HG02981 (cell line): ENCODE results near the gene HTT-AS.

Experiments
- ATAC-seq: cut with Tn5 transposase; IDR thresholded peaks from one replicate; pipeline ENCODE4 v1.9.1; 2021; ENCODE audit warnings: mild to moderate bottlenecking, moderate library complexity; ENCODE audit not compliant: unreplicated experiment

HTT-AS gene

GRCh38 chr4:3091464-3091863 lies 17.1 kb upstream of the HTT-AS start:
- no peak for ATAC-seq

- ATAC-seq, result no peak
These were observed 12.9 kb upstream of the HTT-AS start for GRCh38 chr4:3087115-3087797.

- no peak for ATAC-seq
These were observed 11.8 kb upstream of the HTT-AS start for GRCh38 chr4:3085948-3086670.

GRCh38 chr4:3083732-3084131 lies 9.4 kb upstream of the HTT-AS start:
- ATAC-seq, result no peak

- no peak for ATAC-seq
These were observed 8.7 kb upstream of the HTT-AS start for GRCh38 chr4:3082925-3083515.

GRCh38 chr4:3079694-3080123 lies 5.4 kb upstream of the HTT-AS start:
- peak; percentile 37 for ATAC-seq

GRCh38 chr4:3077796-3078195 lies 3.5 kb upstream of the HTT-AS start:
- ATAC-seq, result no peak

GRCh38 chr4:3075652-3075981 lies 1.3 kb upstream of the HTT-AS start:
- no peak for ATAC-seq

- peak; percentile 1 for ATAC-seq
These were observed 711 bp upstream of the HTT-AS start for GRCh38 chr4:3074846-3075651.

- peak; percentile 26 for ATAC-seq
These were observed 920 bp downstream of the HTT-AS start for GRCh38 chr4:3073158-3074077.

GRCh38 chr4:3071811-3072210 lies 2.5 kb downstream of the HTT-AS start:
- ATAC-seq, result no peak

- no peak for ATAC-seq
These were observed 3.4 kb downstream of the HTT-AS start for GRCh38 chr4:3070709-3071500.

- ATAC-seq, result no peak
These were observed 4.6 kb downstream of the HTT-AS start for GRCh38 chr4:3069661-3070199.

GRCh38 chr4:3067473-3068001 lies 6.8 kb downstream of the HTT-AS start:
- ATAC-seq, result no peak

- ATAC-seq, result no peak
These were observed 7.4 kb downstream of the HTT-AS start for GRCh38 chr4:3066836-3067400.

GRCh38 chr4:3065551-3065950 lies 8.8 kb downstream of the HTT-AS start:
- no peak for ATAC-seq

- ATAC-seq, result no peak
These were observed 11.9 kb downstream of the HTT-AS start for GRCh38 chr4:3062471-3062870.

- no peak for ATAC-seq
These were observed 13.4 kb downstream of the HTT-AS start for GRCh38 chr4:3060946-3061345.

GRCh38 chr4:3059943-3060342 lies 14.4 kb downstream of the HTT-AS start:
- no peak for ATAC-seq
